ENCODE data around the gene S100A12.
A peak's percentile ranks its signal among the peaks of the same experiment; 100 is the strongest.
"Not testable (repeated sequence)": the region's sequence is repeated elsewhere in the genome, so short reads cannot be mapped to it uniquely, and the experiment has no call there.

S100A12 gene

DNA sequence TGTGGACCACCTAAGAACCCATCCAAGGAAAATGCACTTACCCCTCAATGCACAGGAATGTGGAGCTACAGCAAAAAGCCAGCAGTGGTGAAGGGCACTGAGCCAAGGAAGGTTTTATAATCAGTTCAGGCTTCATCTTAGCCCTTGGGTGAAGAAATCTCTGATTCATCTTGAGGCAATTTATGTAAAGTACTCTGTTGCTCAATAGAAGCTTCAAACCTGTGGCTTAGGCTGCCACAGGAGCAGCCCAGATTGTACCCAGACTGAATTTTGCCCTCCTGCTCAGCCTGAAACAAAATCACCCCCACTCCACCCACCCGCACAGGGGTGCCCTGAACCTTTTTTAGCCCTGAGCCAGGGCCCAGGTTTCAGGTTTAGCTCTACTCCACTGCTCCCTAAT is at the start of gene S100A12:
TSS of gene S100A12 (minus strand) at position 111 of the 400 bp plus-strand sequence. CDS start 1,029 bp downstream, outside the sequence.
- peak; percentile 97 for DNase-seq (ENCODE audit: low read depth)

DNA sequence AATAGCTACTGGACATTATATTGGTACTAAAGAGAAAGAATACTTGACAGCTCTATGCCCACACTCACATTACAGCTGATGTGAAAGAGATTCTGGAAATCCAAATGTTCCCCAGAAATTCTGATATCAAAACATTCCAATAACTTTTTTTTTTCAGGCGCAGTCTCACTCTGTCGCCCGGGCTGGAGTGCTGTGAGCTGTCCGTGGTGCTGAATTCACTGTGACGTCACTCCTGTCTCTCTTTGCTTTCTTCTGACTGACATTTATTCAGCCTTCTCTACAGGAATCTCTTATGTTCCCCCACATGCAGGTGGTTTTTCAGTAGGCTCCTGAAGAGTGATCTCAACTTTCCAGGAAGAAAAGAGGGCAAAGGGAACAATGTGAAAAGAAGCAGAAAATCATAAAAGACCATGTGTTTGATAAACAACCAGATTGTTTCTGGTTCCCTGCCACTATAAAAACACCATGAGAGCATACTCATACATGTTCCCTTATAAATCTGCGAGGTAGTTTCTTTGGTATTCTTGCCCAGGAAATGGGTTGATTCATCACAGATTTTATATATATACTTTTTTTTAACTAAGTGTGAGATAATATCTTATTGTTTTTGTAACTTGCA is 47.1 kb upstream of the S100A12 start:
- peak; percentile 59 for DNase-seq (ENCODE audit: low read depth)

DNA sequence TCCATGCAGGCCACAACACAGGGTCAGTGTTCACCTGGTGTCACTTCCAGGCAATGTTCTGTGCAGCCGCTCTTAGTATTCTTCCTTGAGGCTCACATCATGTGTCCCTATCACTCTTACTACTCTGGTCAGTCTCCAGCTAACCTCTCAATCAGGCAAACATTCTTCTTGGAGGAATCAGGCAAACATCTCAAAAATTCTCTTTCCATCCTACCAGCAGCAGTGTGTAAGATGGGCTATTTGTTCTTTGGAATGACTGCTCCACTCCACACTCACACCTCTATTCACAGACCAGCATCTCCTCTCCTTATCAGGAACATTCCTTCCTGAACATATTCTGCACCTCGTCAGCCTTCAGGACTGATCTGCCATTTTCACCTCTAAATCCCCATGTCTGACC is 44.9 kb upstream of the S100A12 start:
- DNase-seq (ENCODE audit: low read depth): no peak

DNA sequence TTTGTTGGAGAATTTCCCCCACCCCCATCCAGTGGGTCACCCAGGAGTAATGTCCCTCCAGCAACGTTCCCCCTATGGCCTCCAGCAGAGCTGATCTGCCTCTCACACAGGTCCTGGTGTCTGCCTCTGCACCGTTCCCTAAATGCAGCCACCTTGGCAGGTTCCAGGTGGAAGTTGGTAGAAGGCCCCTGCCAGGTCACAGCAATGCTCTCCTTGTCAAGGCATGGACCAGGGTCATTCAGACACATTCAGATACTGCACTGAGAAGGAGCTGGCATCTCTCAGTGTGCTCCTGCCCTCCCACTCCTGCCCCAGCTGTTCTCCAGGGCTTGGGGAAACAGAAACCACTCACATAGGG is 44.0 kb upstream of the S100A12 start:
- not testable (repeated sequence) for DNase-seq (ENCODE audit: low read depth)

DNA sequence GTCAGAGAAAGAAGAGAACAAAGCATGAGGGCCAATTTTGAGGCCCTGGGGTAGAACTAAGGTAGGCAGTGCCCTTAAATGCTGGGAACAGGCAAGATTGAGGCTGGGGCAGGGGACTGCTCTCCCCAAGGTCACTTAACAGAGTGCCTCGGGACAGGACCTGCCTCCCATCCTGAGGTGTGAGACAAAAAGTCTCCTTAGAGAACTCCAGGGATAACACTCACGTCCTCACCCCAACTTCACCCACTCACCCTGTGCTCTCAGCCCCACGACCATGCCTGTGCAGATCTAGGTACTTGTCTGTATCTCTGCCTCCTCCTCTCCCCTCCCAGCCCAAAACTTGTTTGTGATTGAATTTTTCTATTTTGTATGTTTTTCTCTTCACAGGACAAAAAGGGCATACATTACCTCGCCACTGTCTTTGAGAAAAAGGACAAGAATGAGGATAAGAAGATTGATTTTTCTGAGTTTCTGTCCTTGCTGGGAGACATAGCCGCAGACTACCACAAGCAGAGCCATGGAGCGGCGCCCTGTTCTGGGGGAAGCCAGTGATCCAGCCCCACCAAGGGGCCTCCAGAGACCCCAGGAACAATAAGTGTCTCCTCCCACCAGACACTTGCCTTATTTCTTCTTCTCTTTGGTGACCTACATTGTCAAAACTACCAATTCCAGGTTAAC is 43.5 kb upstream of the S100A12 start:
- not testable (repeated sequence) for DNase-seq (ENCODE audit: low read depth)

DNA sequence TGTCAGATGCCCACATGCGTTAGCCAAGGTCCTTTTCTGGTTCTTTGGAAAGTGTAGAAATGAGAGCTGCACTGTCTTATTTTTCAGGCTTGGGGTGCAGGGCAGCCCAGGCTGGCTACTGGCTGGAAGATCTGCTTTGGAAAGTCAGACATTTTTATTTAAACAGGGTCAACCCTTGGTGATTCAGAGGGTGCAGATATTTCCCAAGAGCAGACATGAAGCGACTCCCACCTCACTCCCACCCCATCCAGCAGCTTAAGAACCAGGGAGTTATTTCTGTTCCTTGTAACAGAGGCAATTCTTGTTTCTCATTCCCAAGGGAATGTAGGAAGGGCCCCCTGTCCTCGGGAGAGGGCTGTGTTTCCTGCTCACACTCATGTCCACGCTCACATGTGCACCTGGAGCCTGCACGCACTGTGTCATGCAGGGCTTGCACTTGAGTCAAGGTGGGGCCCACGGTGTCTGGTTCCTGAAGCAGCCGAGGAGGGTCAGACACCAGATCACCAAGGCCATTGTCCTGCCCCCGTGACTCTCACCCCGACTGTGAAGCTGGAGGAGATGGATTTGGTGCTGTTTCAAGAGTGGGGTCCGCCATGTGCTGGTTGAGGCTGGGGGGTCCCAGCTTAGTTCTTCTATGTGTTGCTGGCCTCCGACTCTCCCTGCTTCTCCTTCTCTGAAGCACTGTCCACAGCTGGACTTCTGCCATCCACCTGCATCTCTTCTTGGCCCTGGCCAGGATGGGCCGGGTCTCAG is 41.9 kb upstream of the S100A12 start:
- no peak for DNase-seq (ENCODE audit: low read depth)

DNA sequence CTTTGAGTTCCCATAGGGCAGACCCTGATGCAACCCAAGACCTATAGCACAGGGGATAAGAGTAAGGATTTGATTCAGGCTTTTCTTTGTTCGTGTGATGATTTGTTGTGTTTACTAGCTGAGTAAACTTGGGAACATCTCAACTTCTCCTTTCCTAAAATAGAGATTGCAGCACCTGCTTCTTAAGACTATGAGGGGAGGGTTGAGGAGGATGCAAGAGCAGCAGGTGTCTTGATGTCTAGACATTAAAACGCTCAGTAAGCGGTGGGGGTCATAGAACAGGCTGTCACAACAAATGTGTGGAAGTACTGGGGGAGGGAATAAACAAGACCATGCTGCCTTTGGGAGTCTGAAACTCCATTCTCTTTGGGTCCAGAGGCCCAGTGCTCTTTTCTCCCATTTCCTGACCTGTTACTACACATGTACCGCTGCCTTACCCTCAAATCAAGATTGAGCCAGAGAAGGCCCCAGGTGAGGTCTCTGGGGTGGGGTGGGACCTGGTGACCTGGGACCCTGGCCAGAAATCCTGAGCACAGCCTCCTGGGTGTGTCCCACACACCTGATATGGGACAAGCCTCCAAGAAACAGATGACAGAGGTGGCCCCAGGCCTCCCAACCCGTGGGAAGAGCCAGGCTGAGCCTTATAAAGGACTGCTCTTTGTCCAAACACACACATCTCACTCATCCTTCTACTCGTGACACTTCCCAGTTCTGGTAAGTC is 40.6 kb upstream of the S100A12 start, which contains the start of gene S100A7A:
TSS of gene S100A7A (plus strand) at position 671 of the 721 bp plus-strand sequence. CDS start 1,563 bp downstream, outside the sequence.
- DNase-seq (ENCODE audit: low read depth): no peak

DNA sequence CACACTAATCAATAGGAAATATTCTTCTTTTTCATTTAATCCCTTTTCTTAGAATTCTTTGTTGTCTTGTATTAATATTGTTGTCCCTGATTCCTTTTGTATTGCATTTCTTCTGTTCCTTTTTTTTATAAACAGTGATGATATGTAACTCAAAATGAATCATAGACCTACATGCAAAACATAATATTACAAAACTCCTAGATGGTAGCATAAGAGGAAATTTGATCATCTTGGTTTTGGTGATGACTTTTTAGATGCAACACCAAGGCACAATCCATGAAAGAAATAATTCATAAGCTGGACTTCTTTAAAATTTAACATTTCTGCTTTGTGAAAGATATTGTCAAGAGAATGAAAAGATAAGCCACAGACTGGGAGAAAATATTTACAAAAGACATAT is 38.5 kb upstream of the S100A12 start:
- DNase-seq (ENCODE audit: low read depth): not testable (repeated sequence)

DNA sequence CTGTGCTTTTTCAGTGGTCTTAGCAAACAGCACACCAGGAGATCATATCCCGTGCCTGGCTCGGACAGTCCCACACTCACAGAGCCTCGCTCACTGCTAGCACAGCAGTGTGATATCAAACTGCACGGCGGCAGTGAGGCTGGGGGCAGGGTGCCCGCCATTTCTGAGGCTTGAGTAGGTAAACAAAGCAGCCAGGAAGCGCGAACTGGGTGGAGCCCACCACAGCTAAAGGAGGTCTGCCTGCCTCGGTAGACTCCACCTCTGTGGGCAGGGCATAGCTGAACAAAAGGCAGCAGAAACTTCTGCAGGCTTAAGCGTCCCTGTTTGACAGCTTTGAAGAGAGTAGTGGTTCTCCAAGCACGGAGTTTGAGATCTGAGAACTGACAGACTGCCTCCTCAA is 31.9 kb upstream of the S100A12 start:
- DNase-seq (ENCODE audit: low read depth): not testable (repeated sequence)

DNA sequence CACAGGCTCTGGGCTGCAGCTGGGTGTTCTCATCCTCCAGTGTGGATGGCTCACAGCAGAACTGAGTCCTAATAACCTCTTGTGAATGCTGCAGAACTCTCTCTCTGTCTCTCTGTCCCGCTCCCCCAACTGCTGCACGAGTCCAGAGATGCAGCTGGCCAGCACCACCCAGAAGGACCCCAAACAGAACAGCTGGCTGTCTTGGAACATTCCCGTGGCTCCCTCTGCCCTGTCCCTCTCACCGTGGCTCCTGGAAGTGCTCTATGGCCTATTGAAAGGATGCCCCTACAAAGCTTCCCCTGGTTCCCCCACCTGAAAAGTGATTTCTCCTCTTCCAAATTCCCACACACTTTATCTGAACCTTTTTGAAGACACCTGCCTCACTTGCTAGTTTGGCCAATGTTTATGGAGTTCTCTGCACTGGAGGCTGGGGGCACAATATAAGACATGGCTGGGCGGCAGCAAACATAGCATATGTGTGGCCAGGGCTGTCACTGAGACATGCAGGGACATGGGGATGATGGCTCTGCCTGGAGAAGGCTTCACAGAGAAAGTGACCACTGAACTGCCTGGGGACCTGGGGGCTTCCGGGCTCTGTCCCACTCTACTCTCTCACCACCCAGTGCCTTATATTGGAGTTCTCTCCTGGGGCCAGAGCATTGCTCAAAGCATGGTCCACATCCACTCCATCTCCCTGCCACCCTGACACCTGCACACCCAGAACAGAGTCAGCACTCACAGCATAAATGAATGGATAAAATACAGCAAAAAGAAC is 30.6 kb upstream of the S100A12 start:
- DNase-seq (ENCODE audit: low read depth): not testable (repeated sequence)

DNA sequence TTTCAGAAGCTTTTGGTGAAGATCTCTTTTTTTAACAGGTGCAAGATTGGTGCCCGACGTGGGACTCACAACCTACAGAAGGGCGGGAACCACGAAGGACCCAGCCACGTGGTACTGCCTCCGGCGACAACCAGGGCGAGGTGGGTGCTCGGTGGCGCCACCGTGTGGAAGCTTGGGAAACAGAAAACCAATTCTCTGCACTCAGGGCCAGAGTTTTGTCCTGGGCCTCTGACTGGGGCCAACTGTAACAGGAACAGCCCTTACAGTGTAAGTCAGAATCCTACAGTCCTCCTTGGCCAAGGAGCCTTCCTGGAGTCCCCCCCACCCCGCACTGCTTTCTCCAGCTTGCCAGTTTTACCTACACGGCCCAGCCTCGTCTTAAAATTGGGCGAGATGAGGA is 29.3 kb upstream of the S100A12 start:
- DNase-seq (ENCODE audit: low read depth): no peak

DNA sequence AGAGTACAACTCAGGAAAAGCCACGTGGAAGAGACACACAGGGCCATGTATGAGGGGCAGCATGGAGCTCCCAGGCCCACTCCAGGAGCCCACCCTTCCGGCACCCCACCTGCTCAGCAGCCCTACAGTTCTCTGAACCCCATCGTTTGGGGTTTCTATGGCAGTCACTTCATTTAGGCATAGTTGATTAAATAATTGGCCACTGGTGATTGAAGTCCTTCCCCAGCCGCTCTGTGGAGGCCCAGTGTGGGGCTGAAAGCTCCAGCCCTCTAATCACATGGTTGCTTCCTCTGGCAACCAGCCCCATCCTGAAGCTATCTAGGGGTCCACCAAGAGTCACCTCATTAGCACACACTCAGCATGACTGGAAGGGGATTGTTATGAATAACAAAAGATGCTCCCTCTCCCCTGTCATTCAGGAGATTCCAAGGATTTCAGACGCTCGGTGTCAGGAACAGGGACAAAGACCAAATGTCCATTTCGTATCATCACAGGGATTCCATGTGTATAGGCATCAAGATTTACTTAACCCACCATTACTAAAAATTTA is 28.7 kb upstream of the S100A12 start:
- DNase-seq (ENCODE audit: low read depth): no peak

DNA sequence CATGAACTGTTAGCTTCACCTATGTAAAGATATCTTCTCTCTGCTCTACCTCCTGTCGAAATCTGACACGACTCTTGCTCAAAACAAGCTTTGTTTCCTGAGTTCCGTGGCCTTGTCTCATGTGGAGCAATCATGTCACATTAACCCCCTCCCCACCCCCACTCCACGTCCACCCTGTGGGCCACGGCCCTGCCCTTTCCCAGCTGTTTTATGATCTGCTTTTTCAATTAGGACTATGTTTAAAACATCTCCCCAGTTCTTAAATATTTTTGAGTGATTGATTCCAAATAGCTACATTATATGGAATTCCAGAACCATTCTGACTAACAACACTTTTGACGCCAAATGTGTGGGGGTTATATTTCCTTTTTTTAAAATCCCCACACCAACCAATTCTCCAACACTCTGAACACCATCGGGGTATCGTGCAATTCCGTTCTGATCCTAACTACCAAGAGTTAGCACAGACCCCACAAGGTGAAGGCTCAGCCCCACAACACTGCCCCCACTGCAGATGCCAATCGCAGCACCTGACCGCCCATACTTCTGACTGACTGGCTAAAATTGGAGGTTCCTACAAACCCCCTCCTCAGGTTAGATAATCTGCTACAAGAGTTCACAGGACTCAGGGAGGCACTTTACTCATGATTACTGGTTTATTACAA is 28.1 kb upstream of the S100A12 start:
- DNase-seq (ENCODE audit: low read depth): no peak

DNA sequence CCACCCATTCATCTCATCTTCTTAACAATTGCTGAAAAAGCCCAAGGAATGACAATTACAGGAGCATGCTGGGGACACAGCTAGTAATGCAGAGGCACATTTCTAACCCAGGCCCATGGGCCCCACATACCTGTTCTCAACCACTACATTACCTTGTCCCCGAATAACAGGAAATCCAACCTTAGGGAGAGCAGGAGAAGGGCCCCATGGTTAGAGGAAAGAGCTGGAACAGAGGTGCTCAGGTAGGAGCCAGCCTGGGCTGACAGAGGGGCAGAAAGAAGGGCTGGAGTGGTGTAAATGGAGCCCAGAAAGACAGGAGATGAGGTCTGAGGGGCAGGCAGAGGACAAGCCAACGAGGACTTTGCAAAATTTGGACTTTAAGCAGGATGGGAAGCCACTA is 26.8 kb upstream of the S100A12 start:
- DNase-seq (ENCODE audit: low read depth): no peak

DNA sequence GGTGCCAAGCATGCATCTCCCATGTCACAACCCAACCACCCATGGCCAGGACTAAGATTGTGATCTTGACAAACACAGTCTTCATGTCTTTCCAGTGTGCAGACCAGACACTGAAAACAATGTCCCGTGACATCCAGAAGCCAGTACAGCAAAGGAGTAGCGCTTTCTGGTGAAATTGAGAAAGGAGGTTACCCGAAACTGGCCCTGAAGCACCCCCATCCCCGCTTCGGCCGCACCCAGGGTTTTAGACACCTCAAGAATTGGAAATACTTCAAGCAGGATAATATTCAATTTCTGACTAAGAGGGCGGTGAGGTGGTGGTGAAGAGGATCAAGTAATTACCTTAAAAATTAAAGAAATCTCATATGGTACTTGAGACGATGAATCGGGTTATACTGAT is 26.0 kb upstream of the S100A12 start:
- DNase-seq (ENCODE audit: low read depth): no peak

DNA sequence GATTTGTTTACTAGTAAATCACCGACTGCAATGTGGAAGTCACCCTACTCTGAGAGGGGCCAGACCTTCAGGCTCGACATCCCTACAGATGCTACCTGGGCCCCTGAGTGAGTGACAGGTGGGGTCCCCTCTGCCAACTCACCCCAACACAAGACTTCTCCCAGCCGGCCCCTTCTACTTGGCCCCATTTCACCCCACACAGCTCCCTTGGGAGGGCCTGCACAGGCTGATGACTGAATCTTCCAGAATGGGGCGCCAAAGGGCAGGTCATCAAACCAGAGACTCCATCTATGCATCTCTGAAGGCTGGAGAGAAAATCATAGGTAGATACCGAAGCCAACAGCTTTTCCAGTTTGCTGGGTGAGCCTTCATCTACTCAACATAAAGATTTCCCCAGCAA is 24.8 kb upstream of the S100A12 start:
- DNase-seq (ENCODE audit: low read depth): no peak

DNA sequence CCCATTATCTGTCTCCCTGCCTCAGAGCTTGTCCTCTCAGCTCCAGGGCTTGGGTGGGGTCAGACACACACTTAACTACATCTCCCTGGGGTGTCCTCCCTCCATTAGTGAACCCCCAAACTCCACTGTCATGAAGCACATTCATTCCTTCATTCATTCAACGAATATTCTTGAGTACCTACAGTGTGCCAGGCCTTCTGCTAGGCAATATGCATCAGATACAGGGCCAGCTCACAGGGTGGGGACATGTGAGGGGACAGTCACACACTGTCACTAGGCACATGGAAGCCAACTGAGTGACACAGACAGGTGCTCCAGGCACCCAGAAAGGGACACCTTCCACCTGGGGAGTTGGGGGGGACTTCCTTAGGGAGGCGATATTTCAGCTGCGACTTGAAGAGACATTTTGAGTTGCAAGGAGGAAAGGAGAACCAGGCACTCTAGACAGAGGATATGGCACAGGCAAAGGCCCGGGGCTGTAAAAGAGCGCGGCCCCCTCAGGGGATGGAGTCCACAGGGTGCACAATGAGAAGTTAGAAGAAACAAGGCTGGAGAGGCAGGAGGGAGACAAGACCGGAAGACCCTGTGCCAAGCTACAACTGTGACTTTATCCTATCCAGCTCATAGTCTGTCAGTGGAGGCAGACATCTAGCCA is 24.1 kb upstream of the S100A12 start:
- DNase-seq (ENCODE audit: low read depth): no peak

DNA sequence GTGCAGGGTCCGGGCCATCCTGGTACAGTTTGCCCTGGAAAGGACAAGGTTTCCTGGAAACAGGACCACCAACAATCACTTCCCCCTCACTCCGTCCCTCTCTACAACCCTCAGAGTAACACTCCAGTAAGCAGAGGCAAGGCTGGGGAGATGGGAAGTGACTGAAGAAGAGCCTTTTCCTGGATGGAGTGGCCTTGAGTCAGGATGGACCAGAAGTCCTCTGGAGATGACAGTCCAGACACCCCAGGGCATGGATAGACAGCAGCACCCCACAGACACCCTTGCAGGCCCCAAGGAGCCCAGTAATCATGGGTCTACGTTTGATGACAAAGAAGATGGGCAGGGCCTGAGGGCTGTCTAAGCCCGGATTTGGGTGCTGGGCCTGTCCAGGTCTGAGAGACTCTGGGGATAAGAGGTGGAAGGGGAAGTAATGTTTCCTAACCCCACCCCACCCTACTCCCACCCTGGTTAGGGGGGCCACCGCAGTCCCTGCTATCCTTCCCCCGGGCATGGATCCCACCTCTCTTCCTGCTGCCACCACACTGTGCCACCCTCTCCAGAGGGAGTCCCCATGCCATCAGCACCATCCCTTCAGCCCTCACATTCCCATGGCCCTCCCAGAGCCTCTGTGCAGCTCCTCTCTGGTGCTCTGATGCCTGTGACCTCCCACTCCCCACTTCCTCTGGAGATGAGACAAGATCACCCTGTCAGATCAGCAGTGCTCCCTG is 22.7 kb upstream of the S100A12 start:
- no peak for DNase-seq (ENCODE audit: low read depth)

Data from amniotic epithelial cell (primary cell).